Ectodermal cell (in vitro differentiated cells): ENCODE measurements around the gene SNX24.
"Not testable (repeated sequence)": the region's sequence is repeated elsewhere in the genome, so short reads cannot be mapped to it uniquely, and the experiment has no call there.

Experiments
- H3K27ac ChIP-seq: 2 replicates; pipeline ENCODE4 v1.7.0; 2013; ENCODE audit warnings: mild to moderate bottlenecking, low read depth, low read length; ENCODE audit not compliant: insufficient read depth, poor library complexity, severe bottlenecking
- H3K27me3 ChIP-seq: 2 replicates; pipeline ENCODE4 v1.7.0; 2013; ENCODE audit warnings: mild to moderate bottlenecking, low read length; ENCODE audit not compliant: insufficient read depth, control insufficient read depth, poor library complexity, severe bottlenecking
- H3K36me3 ChIP-seq: one replicate; pipeline ENCODE4 v1.7.0; 2013; ENCODE audit warnings: low read length; ENCODE audit not compliant: control insufficient read depth, insufficient read depth
- H3K4me1 ChIP-seq: one replicate; pipeline ENCODE4 v1.7.0; 2013; ENCODE audit warnings: low read length; ENCODE audit not compliant: control insufficient read depth, insufficient read depth
- H3K4me3 ChIP-seq: 2 replicates; pipeline ENCODE4 v1.7.0; 2013; ENCODE audit warnings: low read depth, low read length, control low read depth; ENCODE audit not compliant: insufficient read depth
- H3K9me3 ChIP-seq: 2 replicates; pipeline ENCODE4 v1.7.0; 2013; ENCODE audit warnings: mild to moderate bottlenecking, low read length, moderate library complexity; ENCODE audit not compliant: control insufficient read depth
- WGBS, 2 experiments: methylation state at CpG; one replicate each; pipeline ENCODE4 v1.1.7; 2013; ENCODE audit warnings: missing lambda C conversion rate in 2 of 2; 5-methylcytosine and 5-hydroxymethylcytosine counted together

Gene SNX24

DNA sequence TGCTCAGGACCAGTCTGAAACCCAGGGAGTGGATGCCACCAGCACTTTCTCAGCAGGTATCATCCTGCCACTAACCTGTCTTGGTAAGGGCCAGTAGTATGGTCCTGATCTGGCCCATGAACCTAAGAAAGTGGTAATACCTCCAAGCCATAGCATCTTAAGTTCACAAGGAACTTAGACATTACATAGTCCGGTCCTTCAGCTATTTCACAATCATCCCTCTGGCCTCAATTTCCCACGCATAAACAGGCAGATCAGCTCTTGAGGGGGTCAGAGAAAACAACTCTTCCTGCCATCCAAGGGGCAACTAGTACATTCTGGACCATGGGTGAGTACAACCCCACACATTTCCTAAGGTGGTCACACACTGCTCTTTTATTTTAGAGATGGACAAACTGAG is 102.9 kb downstream of the SNX24 start:
- H3K4me1 ChIP-seq, result peaks cover 2% of the 10 kb centered on the region
- no peak overlapping the region for H3K27ac ChIP-seq
- H3K36me3 ChIP-seq, result no peaks in the 10 kb centered on the region
- H3K9me3 ChIP-seq, result no peaks in the 10 kb centered on the region
- WGBS, 2 experiments, result 94% methylated on average over 2 of the region's 2 CpGs
- H3K4me3 ChIP-seq, result no peak overlapping the region
- no peaks in the 10 kb centered on the region for H3K27me3 ChIP-seq

GRCh38 chr5:122951658-122952057 is 106.2 kb downstream of the SNX24 start:
- no peaks in the 10 kb centered on the region for H3K4me1 ChIP-seq
- WGBS, 2 experiments, result 90 to 92% methylated on average over 7 to 8 of the region's 8 CpGs
- no peaks in the 10 kb centered on the region for H3K9me3 ChIP-seq
- no peaks in the 10 kb centered on the region for H3K27me3 ChIP-seq
- no peak overlapping the region for H3K27ac ChIP-seq
- no peaks in the 10 kb centered on the region for H3K36me3 ChIP-seq
- no peak overlapping the region for H3K4me3 ChIP-seq

DNA sequence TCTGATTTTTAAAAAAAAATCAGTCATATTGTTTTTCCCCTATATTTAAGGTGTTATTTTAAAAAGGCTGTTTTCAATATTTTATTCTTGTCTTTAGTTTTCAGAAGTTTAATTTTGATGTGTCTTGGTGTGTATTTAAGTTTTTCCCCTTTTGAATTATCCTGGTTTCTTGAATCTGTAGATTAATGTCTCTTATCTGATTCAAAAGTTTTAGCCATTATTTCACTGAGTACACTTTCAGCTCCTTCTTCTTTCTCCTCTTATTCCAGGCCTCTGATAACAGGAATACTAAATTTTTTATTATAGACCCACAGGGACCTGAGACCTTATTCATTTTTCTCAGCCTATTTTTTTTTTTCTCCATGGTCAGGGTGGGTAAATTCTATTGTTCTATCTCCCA is 109.3 kb downstream of the SNX24 start:
- no peak overlapping the region for H3K4me3 ChIP-seq
- no peaks in the 10 kb centered on the region for H3K36me3 ChIP-seq
- H3K4me1 ChIP-seq, result peaks cover 5% of the 10 kb centered on the region
- no peaks in the 10 kb centered on the region for H3K9me3 ChIP-seq
- H3K27me3 ChIP-seq, result no peaks in the 10 kb centered on the region
- H3K27ac ChIP-seq, result no peak overlapping the region

- no peak overlapping the region for H3K4me3 ChIP-seq
- H3K27ac ChIP-seq, result no peak overlapping the region
- no peaks in the 10 kb centered on the region for H3K9me3 ChIP-seq
- H3K36me3 ChIP-seq, result no peaks in the 10 kb centered on the region
- peaks cover 14% of the 10 kb centered on the region for H3K4me1 ChIP-seq
- no peaks in the 10 kb centered on the region for H3K27me3 ChIP-seq
Observed at GRCh38 chr5:122957457-122957856, 112.0 kb downstream of the SNX24 start.

DNA sequence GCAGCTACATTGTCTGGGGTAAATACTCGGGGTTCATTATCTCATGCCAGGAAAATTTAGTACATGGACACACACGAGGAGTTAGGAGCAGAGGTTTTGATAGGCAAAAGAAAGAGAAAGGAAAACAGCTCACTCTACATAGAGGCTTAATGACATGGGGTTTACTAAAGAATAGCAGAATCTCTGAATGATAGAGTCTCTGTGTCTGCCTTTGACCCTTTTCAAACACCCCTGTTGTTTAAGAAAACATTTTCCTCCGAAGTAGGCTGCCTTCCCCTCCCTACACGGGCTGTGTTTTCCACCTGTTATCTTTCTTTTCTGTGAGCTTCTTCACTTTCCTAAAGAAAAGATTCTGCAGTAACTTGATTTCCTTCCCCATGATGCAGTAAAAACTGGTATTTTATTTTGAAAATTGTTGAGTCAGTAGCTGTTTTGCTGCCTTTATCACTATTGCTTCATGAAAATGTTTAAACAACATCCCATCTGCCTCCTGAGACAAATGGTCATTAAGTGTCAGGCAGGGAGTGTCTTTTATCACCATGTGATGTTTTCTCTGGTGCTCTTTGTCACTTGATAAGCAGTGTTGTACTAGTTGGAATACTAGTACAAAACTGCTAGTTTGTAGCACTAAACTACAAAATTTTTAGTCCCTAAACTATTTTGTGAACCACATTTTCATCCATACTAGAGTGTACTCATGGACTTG is 114.5 kb downstream of the SNX24 start:
- 23 to 24% methylated on average over 4 of the region's 4 CpGs for WGBS, 2 experiments
- peak overlapping the region; percentile 29 for H3K27ac ChIP-seq
- peaks cover 14% of the 10 kb centered on the region for H3K4me1 ChIP-seq
- no peak overlapping the region for H3K4me3 ChIP-seq
- no peaks in the 10 kb centered on the region for H3K36me3 ChIP-seq
- H3K9me3 ChIP-seq, result no peaks in the 10 kb centered on the region
- H3K27me3 ChIP-seq, result no peaks in the 10 kb centered on the region

GRCh38 chr5:122963305-122963704 is 117.9 kb downstream of the SNX24 start:
- Histone ChIP-seq H3K36me3 (no peaks in the 10 kb centered on the region), H3K27me3 (no peaks in the 10 kb centered on the region), H3K4me3 (no peak overlapping the region), H3K4me1 (peaks cover 14% of the 10 kb centered on the region), H3K9me3 (no peaks in the 10 kb centered on the region), H3K27ac (no peak overlapping the region)

DNA sequence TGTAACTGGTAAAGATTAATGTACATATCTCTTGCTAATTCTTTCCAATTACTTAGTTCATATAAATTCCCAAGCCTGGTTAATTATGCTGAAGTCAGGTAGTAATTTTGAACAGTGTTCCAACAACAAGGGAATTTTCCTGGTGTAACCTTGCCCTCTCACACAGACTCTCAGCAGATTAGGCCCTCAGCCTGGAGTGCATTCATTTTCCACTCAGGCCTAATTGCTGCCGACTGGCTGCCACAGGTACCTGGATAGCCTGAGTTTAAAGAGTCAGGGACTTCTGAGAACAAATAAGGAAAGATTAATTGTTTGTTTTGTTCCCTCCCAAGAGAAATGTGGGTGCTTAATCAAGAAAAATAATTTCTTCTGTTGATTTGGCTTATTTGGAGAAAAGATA is 119.7 kb downstream of the SNX24 start:
- Histone ChIP-seq H3K4me3 (no peak overlapping the region), H3K9me3 (no peaks in the 10 kb centered on the region), H3K4me1 (peaks cover 6% of the 10 kb centered on the region), H3K36me3 (no peaks in the 10 kb centered on the region), H3K27ac (no peak overlapping the region), H3K27me3 (no peaks in the 10 kb centered on the region)
- 82 to 92% methylated on average over 1 of the region's 1 CpG for WGBS, 2 experiments

DNA sequence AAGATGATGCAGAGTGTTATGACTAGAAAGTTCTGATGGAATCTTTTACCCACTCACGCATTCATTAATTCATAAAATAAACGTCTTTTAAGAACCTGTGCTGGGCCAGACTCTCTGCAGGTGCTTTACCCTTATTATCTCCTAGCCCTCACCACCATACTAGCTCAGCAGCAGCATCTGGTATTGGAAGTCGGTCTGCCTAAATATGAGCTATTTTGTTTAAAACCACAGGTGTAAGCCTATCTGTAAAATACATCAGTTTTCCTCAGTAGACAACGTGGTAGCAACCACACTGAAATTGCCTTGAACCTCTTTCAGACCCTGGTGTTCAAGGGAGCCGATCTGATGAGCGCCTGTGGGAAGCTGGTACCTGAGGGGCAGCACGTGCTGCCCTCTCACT is 121.7 kb downstream of the SNX24 start:
- 93 to 96% methylated on average over 7 of the region's 7 CpGs for WGBS, 2 experiments
- Histone ChIP-seq H3K36me3 (no peaks in the 10 kb centered on the region), H3K4me3 (no peak overlapping the region), H3K27ac (no peak overlapping the region), H3K27me3 (no peaks in the 10 kb centered on the region), H3K4me1 (no peaks in the 10 kb centered on the region), H3K9me3 (no peaks in the 10 kb centered on the region)

- H3K9me3 ChIP-seq, result no peaks in the 10 kb centered on the region
- no peaks in the 10 kb centered on the region for H3K36me3 ChIP-seq
- no peak overlapping the region for H3K4me3 ChIP-seq
- H3K27ac ChIP-seq, result no peak overlapping the region
- H3K27me3 ChIP-seq, result no peaks in the 10 kb centered on the region
- WGBS, 2 experiments, result 87 to 91% methylated on average over 7 to 8 of the region's 8 CpGs
- H3K4me1 ChIP-seq, result no peaks in the 10 kb centered on the region
Observed at GRCh38 chr5:122967625-122968024, 122.2 kb downstream of the SNX24 start.

DNA sequence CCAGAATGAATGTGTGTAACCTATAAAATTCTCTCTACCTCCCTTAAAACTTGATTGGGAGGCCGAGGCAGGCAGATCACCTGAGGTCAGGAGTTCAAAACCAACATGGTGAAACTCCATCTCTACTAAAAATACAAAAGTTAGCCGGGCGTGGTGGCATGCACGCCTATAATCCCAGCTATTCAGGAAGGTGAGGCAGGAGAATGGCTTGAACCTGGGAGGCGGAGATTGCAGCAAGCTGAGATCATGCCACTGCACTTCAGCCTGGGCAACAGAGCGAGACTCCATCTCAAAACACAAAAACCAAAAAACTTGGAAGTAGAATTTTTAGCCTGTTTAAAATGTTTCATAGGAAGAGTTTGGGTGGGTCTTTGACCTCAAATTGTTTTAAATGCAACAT is 122.6 kb downstream of the SNX24 start:
- not testable (repeated sequence) for H3K4me3 ChIP-seq, H3K9me3 ChIP-seq, H3K4me1 ChIP-seq, H3K27me3 ChIP-seq, H3K27ac ChIP-seq, H3K36me3 ChIP-seq
- 90 to 91% methylated on average over 6 of the region's 6 CpGs for WGBS, 2 experiments

DNA sequence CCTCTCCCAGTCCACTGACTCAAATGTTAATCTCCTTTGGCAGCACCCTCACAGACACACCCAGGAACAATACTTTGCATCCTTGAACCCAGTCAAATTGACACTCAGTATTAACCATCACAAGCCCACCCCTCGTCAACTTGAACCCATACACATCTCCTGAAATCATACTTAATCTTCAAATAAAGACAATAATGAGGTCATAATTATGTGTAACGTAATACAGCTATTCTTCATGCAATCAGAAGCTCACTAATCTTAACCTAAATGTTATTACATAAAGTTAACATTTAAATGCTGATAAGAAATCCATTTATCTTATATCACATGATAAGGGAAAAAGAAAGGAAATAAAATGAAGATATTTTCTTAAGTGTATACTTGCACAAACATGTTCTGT is 125.9 kb downstream of the SNX24 start:
- WGBS, 2 experiments, result 86 to 100% methylated on average over 1 of the region's 2 CpGs
- H3K27ac ChIP-seq, result no peak overlapping the region
- no peak overlapping the region for H3K4me3 ChIP-seq
- no peaks in the 10 kb centered on the region for H3K36me3 ChIP-seq
- no peaks in the 10 kb centered on the region for H3K27me3 ChIP-seq
- no peaks in the 10 kb centered on the region for H3K4me1 ChIP-seq
- no peaks in the 10 kb centered on the region for H3K9me3 ChIP-seq
